NCI-H1436 treated with DMSO at 0.1 percent for 48 hours (cell line): Measurements from ENCODE around the gene ZNF32.
"Not testable (repeated sequence)": the region's sequence is repeated elsewhere in the genome, so short reads cannot be mapped to it uniquely, and the experiment has no call there.

Source experiments
- DNase-seq: peaks from one replicate; lab custom pipeline; 2025; lab: John Stamatoyannopoulos, UW

Gene ZNF32

DNA sequence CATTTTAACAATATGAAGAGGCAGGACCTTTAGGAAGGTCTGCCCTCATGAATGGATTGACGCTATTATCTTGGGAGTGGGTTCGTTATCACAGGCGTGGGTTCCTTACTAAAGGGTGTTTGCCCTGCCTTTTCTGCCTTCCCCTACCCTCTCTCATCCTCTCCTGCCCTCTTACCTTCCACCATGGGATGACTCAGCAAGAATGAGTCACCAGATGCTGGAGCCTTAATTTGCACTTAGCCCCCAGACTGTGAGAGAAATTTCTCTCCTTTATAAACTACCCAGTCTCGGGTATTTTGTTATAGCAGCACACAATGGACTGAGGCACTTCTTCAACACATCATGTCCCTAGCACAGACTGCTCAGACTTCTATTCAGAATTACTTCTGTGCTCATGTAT is 31.4 kb upstream of the ZNF32 start:
- no peak for DNase-seq

DNA sequence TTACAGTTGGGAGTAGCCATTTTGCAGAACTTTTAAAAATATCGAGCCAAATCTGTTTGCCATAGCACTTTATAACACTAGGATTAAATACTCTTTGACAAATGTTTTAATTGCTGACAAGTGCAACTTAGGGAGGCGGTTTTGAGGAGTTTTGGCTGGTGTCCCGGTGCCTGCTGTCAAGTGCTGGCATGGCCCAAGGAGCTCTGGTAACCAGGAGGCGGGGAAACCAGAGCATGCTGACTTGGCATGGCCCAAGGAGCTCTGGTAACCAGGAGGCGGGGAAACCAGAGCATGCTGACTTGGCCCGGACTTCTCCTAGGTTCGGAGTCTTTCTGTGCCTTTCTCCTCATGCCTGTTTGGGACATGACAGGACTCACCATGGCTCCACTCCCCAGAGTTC is 30.8 kb upstream of the ZNF32 start:
- DNase-seq = no peak

DNA sequence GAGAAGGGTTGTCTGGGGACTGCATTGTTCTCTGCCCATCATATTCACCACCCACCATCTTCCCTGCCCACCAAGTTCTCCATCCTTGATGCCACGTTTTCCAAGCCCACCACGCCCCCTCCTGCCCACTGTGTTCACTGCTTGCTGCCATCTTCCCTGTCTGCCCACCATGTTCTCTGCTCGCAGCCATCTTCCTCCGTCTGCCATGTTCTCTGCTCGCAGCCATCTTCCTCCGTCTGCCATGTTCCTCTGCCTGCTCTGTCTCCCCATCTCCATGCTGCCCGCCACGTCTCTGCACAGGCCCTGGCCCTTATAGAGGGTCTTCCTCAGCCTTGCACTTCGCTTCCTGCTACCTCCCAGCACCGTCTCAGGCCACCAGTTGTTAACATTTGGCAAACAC is 30.0 kb upstream of the ZNF32 start:
- no peak for DNase-seq

DNA sequence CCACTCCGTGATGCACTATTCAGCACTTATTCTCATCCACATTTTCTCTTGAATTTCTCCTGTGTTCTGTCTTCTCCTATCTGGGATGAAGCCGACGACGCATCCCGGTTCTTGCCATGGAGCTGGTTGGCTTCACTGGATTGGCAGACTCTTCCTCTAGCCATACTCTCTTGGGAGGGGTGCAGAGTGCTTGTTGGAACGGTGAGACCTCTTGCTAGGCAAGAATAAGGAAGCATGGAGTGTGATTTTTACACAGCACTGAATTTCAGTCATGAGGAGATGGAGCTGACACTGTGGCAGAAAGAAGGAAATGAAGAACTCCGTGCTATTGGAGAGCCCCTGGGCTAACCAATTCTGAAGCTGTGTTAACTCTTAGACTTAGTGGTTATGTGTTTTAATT is 28.2 kb upstream of the ZNF32 start:
- DNase-seq = no peak

DNA sequence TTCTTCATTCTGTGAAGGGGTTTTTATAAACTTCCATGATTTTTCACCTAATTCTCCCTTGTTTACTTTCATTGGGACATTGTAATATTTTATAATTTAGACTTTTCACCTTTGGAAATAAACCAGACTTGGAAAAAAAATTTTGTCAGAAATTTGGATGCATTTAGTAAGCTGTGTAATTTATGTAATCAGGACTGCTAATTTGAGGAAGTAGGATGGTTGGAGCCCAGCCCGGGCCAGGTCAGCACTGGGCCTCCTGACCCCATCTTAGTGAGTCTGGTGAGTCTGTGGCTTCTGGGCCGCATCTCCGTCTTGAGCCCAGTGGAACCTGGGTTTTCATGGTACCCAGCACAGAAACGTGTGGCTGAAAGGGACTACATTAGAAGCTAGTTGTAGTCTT is 27.6 kb upstream of the ZNF32 start:
- no peak for DNase-seq

DNA sequence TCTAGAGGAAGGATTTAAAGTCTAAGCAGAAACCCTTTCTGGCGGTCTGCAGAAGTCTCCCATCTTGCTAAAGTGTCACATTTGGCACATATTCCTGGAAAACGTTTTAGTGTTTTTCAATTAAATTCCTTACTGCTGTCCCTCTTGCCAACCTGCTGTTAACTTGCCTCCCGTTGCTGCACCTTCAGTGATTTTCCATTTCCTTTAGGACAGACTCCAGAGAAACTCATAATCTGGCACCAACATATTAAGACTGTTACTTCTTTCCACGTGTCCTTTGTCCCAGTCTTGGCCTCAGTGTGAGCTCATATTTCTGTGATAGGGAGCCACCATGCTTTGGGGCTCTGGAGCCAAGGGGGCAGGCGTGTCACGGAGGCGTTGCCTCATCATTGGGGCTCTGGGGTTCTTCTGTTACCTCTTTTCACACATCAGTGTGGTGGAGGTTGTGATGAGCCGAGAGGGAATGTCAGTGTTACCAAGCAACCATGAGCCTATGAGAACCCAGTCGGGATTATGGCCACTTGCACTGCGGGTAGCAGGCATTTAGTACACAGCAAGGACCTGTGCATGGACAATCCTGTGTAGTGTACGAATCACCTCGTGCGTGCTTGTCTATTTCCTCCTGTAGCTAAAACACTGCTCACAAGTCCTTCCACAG is 26.0 kb upstream of the ZNF32 start:
- DNase-seq = no peak

DNA sequence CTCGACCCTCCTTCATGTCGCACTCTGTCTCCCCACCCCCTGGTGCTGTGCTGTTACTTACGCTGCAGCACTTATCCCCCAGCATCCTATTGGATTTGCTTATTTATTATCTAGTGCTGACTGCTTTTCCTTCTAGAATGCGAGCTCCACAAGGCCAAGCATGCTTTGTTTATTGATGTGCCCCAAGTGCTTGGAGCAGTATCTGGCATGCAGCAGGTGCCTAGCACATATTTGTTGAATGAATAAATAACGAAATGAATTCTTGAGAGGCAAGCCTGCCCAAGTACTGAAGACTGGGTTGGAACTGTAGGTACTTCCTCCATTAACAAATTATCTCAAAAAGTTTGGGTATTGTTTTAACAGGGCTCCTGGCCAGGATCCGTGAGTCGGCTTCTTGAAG is 24.8 kb upstream of the ZNF32 start:
- DNase-seq = no peak

DNA sequence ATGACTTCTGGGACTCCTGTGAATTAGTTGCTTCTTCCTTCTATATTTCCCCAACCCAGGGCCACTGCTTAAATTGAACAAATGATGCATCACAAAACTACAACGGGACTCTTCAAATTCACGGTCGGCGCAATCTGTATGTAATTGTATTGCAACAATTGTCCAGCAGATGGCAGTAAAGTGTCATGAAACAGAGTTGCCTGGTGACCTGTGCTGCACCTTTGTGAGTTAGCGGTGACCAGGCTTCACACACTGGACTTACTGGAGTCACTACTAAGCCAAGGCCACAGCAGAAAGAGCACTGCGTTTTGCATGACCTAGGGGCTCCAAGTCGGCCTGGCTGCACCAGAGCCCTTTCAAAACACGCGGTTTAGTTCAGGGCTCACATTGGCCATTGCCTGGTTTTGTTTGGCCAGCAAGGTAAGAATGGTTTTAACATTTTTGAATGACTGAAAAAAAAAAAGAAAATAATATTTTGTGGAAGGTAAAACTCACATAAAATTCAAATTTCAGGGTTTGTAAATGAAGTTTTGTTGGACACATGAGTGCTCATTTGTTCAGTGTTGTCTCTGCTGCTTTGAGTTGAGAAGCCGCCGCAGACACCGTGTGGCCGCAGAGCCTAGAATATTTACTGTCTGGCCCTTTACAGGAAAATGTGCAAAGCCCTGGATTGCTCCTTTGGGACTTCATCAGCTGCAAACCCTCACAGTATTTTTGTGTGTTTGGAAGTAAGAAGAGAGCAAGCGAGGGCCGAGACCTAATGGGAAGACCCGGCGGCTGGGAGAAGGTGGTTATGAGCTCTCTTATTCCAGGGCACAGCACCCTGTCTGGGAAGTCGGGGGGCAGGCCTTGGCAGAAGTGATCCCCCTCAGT is 23.2 kb upstream of the ZNF32 start:
- no peak for DNase-seq

DNA sequence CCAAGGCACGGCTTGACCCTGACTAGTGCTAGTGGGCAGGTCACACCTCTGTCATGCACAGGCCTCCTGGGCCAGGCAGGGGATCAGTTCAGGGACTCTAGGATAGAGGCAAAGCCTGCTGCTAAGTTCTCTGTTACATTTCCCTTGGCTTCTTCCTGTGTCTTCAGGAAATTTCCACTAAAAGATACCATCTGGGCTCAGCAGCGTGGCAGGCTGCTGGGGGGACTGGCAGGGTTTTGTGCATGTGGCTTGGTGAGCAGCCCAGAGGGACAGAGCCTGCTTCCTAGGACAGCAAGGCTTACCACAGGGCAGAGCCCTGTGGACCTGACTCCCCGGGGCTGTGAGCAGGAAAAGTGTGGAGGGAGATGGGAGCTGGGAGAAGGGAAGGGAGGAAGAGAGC is 20.7 kb upstream of the ZNF32 start:
- DNase-seq = no peak

DNA sequence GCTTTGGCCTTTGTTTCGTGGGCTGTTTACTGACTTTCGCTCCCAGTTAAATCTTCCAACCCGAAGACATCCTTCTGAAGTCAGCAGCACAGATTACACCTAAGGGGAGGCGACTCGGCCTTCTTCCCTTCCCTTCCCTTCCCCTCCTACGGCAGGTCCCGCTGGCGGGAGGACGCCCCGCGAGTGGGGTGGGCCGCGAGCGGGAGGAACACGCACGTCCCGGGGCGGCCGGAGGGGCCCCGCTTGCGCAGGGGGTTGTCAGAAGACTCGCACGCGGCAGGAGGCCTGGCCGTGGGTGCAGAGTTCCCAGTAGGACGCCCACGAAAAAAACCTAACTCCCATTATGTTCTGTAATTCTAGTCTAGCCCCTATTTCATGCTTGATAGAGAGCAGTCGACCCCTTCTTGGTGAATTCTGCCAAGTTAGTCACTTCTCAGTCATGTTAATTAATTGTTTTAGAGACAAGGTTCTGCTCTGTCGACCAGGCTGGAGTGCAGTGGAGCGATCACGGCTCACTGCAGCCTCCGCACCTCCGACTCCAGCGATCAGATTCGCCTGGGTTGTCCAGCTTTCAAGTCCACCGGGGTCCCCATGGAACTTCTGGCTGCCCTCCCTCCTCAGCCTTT is 19.2 kb upstream of the ZNF32 start:
- DNase-seq = no peak

DNA sequence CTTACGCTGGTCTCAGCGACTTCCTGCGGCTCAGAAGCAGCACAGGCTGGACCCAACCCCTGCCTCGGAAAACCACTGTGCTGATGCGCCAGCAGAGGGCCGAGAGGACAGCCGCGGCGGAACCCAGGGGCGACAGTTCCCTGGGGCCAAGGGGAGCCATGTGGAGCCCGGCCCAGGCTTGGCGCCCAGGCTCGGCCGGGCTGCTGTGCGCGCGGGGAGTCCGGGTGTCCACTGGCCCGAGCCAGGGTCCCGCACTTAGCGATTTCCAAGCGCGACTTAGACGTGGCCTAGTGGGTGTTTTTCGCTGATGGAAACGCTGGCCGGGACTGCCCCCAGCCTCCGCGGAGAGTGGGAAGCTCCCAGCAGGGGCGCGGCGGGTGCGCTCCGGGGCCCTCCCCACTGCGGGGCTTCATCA is 18.6 kb upstream of the ZNF32 start:
- DNase-seq = no peak

DNA sequence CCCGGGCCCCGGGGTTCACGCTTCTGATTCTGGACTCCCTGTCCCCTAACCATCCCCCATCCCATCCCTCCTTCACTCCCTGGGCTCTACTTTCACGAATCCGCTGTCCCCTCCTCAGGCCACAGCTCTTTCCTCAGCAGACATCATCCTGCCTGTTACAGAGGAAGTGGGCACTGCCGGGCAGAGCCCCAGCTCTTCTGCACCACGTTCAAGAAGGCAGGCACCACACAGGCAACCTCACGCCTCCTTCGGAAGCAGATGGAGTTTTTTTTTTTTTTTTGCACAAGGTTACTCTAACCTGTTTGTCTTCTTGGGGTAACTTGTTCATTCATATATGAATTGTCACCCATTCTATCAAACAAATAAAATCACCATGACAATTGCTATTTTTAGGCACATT is 17.9 kb upstream of the ZNF32 start:
- no peak for DNase-seq

DNA sequence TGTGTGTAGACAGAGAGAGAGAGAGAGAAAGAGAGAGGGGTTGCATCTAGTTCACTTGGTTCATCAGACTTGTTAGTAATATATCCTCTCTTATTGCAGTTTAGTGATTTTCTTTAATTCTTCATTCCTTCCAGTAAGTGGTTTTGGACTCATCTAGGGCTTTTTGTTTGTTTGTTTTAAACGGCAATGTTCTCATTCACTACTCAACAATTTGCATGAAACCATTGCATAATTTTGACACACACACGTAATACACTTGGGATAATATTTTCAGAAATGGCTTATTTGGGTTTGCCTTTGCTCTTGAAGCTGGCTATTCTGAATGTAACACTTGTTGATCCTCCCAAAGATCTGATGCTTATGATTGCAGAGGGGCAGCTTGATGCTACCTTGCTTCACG is 16.4 kb upstream of the ZNF32 start:
- no peak for DNase-seq

DNA sequence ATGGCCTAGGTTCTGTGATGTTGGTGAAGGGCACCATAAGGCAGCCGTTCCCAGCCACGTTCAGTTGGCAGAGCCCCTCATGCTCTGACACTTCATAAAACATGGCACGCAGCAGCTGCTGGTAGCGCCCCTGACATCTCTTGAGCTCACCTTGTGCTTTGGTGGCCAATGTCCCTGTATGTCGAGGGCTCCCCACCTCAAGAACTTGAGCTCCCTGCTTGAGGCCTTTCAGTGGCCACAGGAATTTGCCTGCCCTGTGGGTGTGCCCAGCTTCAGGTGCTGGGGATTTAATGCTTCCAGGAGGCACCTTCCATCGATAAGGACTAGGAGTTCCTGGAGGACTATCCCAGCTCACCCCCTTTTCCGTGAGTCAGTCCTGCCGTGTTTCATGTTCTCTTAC is 9.5 kb upstream of the ZNF32 start:
- DNase-seq = no peak

DNA sequence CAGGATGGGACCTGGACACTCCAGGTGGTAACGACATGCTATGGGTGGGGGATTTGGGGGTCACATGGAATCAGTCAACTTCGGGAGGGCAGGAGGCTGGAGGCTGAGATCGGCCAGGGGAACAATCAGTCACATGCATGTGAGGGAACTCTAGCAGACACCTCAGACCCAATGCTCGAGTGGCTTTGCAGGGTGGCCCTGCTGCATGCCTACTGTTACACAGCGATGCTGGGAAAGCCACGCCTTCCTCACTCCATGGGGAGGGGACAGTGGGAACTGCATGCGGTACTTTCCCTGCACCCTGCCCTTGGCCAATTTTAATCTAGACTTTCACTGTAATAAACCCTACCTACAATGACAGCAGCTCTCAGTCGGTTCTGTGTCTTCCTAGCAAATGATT is 6.6 kb upstream of the ZNF32 start:
- no peak for DNase-seq

DNA sequence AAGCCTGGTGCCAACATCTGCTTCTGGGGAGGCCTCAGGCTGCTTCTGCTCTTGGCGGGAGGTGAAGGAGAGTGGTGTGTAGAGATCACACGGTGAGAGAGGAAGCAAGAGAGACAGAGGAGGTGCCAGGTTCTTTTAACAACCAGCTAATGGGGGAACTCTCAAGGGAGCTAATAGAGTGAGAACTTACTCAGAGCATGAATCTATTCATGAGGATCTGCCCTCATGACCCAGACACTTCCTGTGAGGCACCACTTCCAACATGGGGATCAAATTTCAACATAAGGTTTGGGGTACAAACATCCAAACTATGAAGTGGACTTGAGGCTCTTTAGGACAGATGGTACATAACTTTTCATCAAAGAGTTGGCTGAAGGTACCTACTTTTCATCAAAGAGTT is 5.1 kb upstream of the ZNF32 start:
- DNase-seq = no peak

DNA sequence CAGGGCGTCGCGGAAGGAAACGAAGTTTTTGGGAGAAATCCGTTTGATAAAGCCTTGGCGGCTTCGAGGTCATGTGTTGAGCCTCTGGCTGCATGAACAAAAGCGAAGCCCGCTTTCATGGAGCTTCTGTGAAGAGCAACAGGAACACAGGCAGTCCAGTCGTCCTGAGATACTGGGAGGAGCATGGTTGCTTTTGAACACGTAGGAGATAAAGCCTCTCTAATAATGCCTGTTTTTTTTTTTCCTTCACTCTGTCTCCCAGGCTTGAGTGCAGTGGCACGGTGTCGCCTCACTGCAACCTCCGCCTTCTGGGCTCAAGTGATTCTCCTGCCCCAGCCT is 473 bp upstream of the ZNF32 start:
- no peak for DNase-seq

DNA sequence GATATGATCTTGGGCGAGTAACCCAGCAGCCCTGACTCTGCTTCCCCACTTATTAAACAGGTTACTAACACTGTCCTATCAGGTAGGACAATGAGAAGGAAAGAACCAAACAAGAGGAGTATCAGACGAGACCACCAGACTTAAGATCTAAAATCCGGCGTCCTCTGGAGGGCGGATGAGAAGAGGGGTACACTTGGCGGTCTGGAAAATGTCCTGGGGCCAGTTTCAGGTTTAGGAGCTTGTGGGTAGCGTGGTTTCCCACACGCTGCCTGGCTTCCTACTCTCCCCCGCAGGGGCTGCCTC is 635 bp downstream of the ZNF32 start:
- DNase-seq = no peak

DNA sequence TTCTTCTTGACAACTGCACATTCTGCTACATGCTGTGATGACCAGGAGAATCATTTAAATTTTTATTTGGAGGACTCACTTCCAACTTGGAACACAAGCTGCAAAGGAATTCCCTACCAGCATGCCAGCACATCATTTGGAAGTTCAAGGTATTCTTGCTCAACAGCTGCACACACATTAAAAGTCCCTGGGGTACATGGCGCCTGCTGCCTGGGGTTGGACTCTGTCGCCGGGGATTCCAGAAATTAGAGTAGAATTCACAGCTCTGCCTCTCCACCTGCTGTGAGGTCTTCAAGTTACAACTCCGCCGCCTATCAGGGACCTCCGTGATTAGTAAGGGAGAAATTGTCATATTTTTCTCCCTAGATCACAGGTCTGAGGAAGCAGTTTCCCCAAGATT is 1.1 kb downstream of the ZNF32 start:
- DNase-seq = no peak

DNA sequence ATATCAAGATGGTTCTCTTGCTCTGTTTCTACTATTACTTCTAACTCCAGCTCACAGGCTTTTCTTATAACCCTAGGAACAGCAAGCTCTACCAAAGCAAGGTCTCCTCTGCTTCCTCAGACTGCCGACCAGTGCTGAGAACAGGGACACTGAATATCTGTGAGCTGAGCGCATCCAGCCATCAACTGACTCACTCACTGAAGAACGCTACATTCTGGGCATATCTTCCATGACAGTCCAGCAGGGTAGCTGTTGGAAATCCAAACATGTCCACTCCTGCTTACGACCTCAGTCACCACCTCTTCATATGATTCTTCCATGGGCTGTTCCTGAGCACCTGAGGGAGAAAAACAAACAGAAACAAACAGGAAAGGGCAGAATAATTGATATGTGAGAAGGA is 2.8 kb downstream of the ZNF32 start:
- no peak for DNase-seq

DNA sequence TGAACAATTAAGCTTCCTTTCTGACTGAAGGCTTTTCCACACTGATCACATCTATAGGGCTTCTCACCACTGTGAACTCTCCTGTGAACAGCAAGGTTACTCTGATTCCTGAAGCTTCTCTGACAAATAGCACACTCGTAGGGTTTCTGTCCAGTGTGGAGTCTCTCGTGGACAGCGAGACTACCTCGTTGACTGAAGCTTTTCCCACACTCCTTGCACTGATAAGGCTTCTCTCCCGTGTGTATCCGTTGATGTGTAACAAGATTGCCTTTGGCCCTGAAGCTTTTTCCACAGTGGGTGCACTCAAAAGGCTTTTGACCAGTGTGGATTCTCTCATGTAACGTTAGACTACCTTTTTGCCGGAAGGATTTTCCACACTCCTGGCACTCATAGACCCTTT is 4.4 kb downstream of the ZNF32 start:
- no peak for DNase-seq

DNA sequence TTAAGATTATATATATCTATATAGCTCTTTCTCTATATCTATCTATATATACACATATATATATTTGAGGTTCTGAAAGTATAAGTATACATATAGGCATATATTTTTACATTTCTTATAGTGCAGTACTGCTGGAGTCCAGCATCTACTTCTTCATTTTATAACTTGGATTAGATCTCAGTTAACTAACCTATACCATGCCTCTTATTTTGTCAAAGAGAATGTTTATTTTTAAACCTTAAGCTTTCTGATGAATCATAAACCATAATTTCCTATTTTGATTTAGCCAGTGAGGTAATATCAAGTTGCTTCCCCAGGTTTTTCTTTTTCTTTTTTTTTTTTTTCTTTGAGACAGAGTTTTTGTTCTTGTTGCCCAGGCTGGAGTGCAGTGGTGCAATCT is 8.1 kb downstream of the ZNF32 start:
- DNase-seq = no peak

DNA sequence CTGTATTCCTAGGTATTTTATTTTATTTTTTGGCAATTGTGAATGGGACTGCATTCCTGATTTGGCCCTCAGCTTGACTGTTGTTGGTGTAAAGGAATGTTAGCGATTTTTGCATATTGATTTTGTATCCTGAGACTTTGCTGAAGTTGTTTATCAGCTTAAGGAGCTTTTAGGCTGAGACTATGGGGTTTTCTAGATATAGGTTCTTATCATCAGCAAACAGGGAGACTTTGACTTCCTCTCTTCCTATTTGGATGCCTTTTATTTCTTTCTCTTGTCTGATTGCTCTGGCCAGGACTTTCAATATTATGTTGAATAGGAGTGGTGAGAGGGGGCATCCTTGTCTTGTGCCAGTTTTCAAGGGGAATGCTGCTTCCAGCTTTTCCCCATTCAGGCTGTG is 12.9 kb downstream of the ZNF32 start:
- DNase-seq = not testable (repeated sequence)

DNA sequence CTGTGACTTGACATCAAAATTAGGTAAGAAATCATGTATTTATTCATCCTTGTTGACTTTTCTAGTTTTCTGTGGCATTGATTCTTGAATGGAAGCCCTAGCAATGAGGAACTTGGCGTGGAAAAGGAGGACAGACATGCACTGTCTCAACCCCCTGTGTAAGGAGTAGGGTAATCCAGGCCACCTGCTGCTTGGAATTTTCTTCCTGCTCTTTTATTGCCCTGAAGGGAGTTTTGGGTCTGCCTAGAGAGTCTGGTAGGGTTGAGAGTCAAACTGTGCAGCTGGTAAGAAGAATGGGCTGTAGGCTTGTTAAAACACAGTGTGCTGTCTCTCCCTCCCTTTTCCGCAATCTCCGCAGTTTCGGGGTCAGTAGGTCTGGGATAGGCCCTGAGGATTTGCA is 19.7 kb downstream of the ZNF32 start:
- DNase-seq = no peak
